ENCODE data around the gene PI4KB.

Gene PI4KB

GRCh38 chr1:151327223-151327902 is at the start of gene PI4KB:
PI4KB (minus strand) TSS chr1:151327416; CDS start chr1:151316481, 10,935 bp downstream.
- Mint-ChIP-seq H3K27me3 (no peaks in the 10 kb centered on the region), H3K27ac (peak within 1 kb of the TSS; percentile 98), H3K4me1 (ENCODE audit: low read depth) (peaks cover 38% of the 10 kb centered on the region), H3K9me3 (no peaks in the 10 kb centered on the region), H3K4me3 (peak within 1 kb of the TSS; percentile 89), H3K36me3 (ENCODE audit: low read depth) (peaks cover 47% of the 10 kb centered on the region)
- peak; percentile 85 for DNase-seq

- Mint-ChIP-seq H3K9me3 (no peaks in the 10 kb centered on the region), H3K27me3 (no peaks in the 10 kb centered on the region), H3K4me3 (no peak overlapping the region), H3K27ac (no peak overlapping the region), H3K4me1 (ENCODE audit: low read depth) (no peaks in the 10 kb centered on the region), H3K36me3 (ENCODE audit: low read depth) (no peaks in the 10 kb centered on the region)
- DNase-seq = no peak
Observed at GRCh38 chr1:151373196-151373595, 46.0 kb upstream of the PI4KB start.

GRCh38 chr1:151372058-151372934 is 45.1 kb upstream of the PI4KB start, which contains the start of gene SELENBP1:
SELENBP1 (minus strand) TSS chr1:151372705; CDS start chr1:151372641, 64 bp downstream.
- Mint-ChIP-seq H3K4me1 (ENCODE audit: low read depth) (no peaks in the 10 kb centered on the region), H3K9me3 (no peaks in the 10 kb centered on the region), H3K27me3 (no peaks in the 10 kb centered on the region), H3K4me3 (no peak within 1 kb of the TSS), H3K36me3 (ENCODE audit: low read depth) (no peaks in the 10 kb centered on the region), H3K27ac (no peak within 1 kb of the TSS)
- no peak for DNase-seq

GRCh38 chr1:151371370-151372057 is 44.3 kb upstream of the PI4KB start:
- no peak for DNase-seq
- Mint-ChIP-seq H3K4me3 (no peak overlapping the region), H3K36me3 (ENCODE audit: low read depth) (no peaks in the 10 kb centered on the region), H3K4me1 (ENCODE audit: low read depth) (no peaks in the 10 kb centered on the region), H3K9me3 (no peaks in the 10 kb centered on the region), H3K27ac (no peak overlapping the region), H3K27me3 (no peaks in the 10 kb centered on the region)

GRCh38 chr1:151370211-151370911 is 43.1 kb upstream of the PI4KB start:
- H3K4me1 Mint-ChIP-seq (ENCODE audit: low read depth) = no peaks in the 10 kb centered on the region
- H3K27me3 Mint-ChIP-seq = no peaks in the 10 kb centered on the region
- H3K9me3 Mint-ChIP-seq = no peaks in the 10 kb centered on the region
- no peak for DNase-seq
- H3K27ac Mint-ChIP-seq = no peak overlapping the region
- no peak overlapping the region for H3K4me3 Mint-ChIP-seq
- no peaks in the 10 kb centered on the region for H3K36me3 Mint-ChIP-seq (ENCODE audit: low read depth)

GRCh38 chr1:151369621-151370048 is 42.4 kb upstream of the PI4KB start:
- H3K36me3 Mint-ChIP-seq (ENCODE audit: low read depth) = no peaks in the 10 kb centered on the region
- no peak overlapping the region for H3K27ac Mint-ChIP-seq
- DNase-seq = no peak
- H3K9me3 Mint-ChIP-seq = no peaks in the 10 kb centered on the region
- no peak overlapping the region for H3K4me3 Mint-ChIP-seq
- no peaks in the 10 kb centered on the region for H3K4me1 Mint-ChIP-seq (ENCODE audit: low read depth)
- no peaks in the 10 kb centered on the region for H3K27me3 Mint-ChIP-seq

GRCh38 chr1:151369302-151369610 is 42.0 kb upstream of the PI4KB start:
- DNase-seq = no peak
- no peaks in the 10 kb centered on the region for H3K27me3 Mint-ChIP-seq
- no peak overlapping the region for H3K27ac Mint-ChIP-seq
- H3K4me1 Mint-ChIP-seq (ENCODE audit: low read depth) = no peaks in the 10 kb centered on the region
- H3K36me3 Mint-ChIP-seq (ENCODE audit: low read depth) = no peaks in the 10 kb centered on the region
- no peaks in the 10 kb centered on the region for H3K9me3 Mint-ChIP-seq
- no peak overlapping the region for H3K4me3 Mint-ChIP-seq

GRCh38 chr1:151368393-151369301 is 41.4 kb upstream of the PI4KB start:
- H3K4me1 Mint-ChIP-seq (ENCODE audit: low read depth) = no peaks in the 10 kb centered on the region

GRCh38 chr1:151367658-151368392 is 40.6 kb upstream of the PI4KB start:
- Mint-ChIP-seq H3K9me3 (peaks cover 4% of the 10 kb centered on the region), H3K4me3 (no peak overlapping the region), H3K27ac (no peak overlapping the region), H3K4me1 (ENCODE audit: low read depth) (no peaks in the 10 kb centered on the region), H3K36me3 (ENCODE audit: low read depth) (no peaks in the 10 kb centered on the region), H3K27me3 (no peaks in the 10 kb centered on the region)
- no peak for DNase-seq

More at GRCh38 chr1:151368393-151369301, 41.4 kb upstream of the PI4KB start:
- no peak for DNase-seq
- H3K4me3 Mint-ChIP-seq = no peak overlapping the region
- H3K36me3 Mint-ChIP-seq (ENCODE audit: low read depth) = no peaks in the 10 kb centered on the region
- H3K27ac Mint-ChIP-seq = no peak overlapping the region
- H3K27me3 Mint-ChIP-seq = no peaks in the 10 kb centered on the region
- no peaks in the 10 kb centered on the region for H3K9me3 Mint-ChIP-seq

GRCh38 chr1:151364996-151365395 is 37.8 kb upstream of the PI4KB start:
- H3K36me3 Mint-ChIP-seq (ENCODE audit: low read depth) = no peaks in the 10 kb centered on the region
- DNase-seq = no peak
- no peak overlapping the region for H3K27ac Mint-ChIP-seq
- no peaks in the 10 kb centered on the region for H3K4me1 Mint-ChIP-seq (ENCODE audit: low read depth)
- no peaks in the 10 kb centered on the region for H3K27me3 Mint-ChIP-seq
- no peak overlapping the region for H3K4me3 Mint-ChIP-seq
- peaks cover 6% of the 10 kb centered on the region for H3K9me3 Mint-ChIP-seq

GRCh38 chr1:151362308-151363155 is 35.3 kb upstream of the PI4KB start:
- no peak for DNase-seq
- Mint-ChIP-seq H3K27ac (no peak overlapping the region), H3K9me3 (peaks cover 6% of the 10 kb centered on the region), H3K36me3 (ENCODE audit: low read depth) (no peaks in the 10 kb centered on the region), H3K27me3 (no peaks in the 10 kb centered on the region), H3K4me1 (ENCODE audit: low read depth) (no peaks in the 10 kb centered on the region), H3K4me3 (no peak overlapping the region)

GRCh38 chr1:151361883-151362282 is 34.7 kb upstream of the PI4KB start:
- Mint-ChIP-seq H3K9me3 (peaks cover 6% of the 10 kb centered on the region), H3K27me3 (no peaks in the 10 kb centered on the region), H3K27ac (no peak overlapping the region), H3K4me3 (no peak overlapping the region), H3K4me1 (ENCODE audit: low read depth) (no peaks in the 10 kb centered on the region), H3K36me3 (ENCODE audit: low read depth) (no peaks in the 10 kb centered on the region)
- DNase-seq = no peak

Data from activated T-cell treated with anti-CD3 and anti-CD28 coated beads, Interleukin-2, amount 50 U/mL, for 24 hours (primary cell).